ENCODE data around the gene GOLGA6L24.
"Not testable (repeated sequence)": the region's sequence is repeated elsewhere in the genome, so short reads cannot be mapped to it uniquely, and the experiment has no call there.

- TF ChIP-seq CTCF (conservative IDR thresholded peaks at IDR 0.05); ZFX (IDR thresholded peaks at IDR 0.05): not testable (repeated sequence)
Observed at GRCh38 chr15:28310454-28310853, 47.4 kb downstream of the GOLGA6L24 start.
